NCI-H1694 (cell line): ENCODE measurements around the gene NRCAM.
"Not testable (repeated sequence)": the region's sequence is repeated elsewhere in the genome, so short reads cannot be mapped to it uniquely, and the experiment has no call there.

Source experiments
- DNase-seq: peaks from one replicate; lab custom pipeline; 2025; lab: John Stamatoyannopoulos, UW

NRCAM gene

DNA sequence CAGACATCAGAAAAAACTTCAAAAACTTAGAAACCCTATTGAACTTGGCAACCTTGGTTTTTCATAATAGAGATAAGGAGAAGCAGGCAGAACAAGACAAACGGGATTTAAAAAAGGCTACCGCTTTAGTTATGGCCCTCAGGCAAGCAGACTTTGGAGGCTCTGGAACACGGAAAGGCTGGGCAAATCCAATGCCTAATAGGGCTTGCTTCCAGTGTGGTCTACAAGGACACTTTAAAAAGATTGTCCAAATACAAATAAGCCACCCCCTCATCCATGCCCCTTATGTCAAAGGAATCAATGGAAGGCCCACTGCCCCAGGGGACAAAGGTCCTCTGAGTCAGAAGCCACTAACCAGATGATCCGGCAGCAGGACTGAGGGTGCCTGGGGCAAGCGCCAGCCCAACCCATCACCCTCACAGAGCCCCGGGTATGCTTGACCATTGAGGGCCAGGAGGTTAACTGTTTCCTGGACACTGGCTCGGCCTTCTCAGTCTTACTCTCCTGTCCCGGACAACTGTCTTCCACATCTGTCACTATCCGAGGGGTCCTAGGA lies 115.3 kb downstream of the NRCAM start:
- DNase-seq = no peak

- DNase-seq = not testable (repeated sequence)
These were observed 115.8 kb downstream of the NRCAM start for GRCh38 chr7:108340406-108340805.

- DNase-seq = no peak
These were observed 120.8 kb downstream of the NRCAM start for GRCh38 chr7:108335269-108335918.

DNA sequence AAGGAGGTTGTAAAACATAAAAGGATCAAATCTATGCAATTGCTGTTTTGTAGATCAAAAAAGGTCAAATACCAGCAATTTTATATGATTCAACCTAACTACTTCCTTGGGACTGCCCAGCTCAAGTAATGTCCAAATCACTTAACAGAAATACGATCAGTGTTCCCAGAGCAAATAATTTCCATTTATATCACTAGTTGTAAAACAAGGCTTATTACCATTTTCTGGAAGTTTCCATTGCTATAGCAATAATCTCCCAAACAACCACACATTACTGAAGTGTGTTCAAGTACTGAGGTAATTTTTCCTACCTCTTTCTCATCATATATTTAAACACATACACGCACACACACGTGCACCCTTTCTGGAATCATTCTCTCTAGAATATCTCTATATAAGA lies 123.3 kb downstream of the NRCAM start:
- DNase-seq = no peak

DNA sequence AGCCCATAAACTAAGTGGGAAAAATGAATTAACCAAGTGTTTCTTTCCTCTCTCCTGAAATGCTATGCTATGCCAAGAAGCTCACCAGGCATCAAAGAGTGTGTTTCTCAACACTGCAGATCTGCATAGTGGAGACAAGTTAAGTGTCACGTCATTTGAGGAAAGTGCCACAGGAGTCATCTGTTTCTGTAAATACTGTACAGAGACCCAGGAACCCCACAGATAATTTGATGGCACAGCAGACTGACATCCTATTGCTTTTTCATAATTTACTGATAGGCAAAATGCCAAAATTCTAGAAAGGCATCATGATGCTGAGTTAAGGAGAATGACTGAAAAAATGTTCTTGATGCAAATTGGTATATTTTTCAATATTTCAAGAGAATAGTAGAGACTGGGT lies 124.3 kb downstream of the NRCAM start:
- no peak for DNase-seq

DNA sequence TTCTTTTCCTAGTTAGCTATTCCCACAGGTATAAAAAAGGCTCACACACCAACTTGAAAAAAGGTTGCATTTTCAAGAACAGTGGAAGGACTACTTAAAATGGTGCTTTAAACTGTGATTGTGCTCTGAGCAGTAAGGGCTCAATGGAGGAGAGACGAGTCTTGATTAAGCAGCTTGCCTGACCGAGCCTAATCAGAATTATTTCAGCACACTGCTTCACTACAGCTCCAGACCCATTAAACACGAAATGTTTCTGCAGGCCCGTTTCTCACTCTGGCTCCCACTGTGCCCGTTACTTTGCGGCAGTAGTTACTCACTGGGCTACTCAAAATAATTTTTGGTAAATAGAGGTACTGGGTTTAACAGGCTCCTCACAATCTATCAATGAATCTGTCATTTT lies 126.0 kb downstream of the NRCAM start:
- DNase-seq = no peak

GRCh38 chr7:108329514-108329913 lies 126.7 kb downstream of the NRCAM start:
- DNase-seq = no peak

DNA sequence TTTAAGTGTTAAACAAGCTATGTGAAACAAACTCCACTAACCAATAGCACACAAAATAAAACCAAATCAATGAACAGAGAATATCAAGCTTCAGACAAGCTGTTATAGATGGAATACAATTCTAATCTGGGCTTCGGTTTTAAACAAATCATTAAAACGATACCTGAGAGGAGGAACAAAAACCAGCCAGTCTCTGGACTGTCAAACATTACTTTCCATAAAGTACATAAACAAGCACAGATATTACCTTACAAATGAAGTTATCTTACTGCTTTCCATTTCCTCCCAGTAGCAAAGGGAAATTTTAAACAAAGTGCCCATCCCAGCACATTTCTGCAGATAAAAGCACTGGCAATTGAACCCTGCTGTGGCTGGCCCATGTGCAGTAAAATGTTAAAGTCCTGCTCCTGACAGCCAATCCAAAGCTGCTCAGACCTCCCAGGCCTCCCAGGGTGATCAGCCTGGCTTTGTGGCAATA lies 128.0 kb downstream of the NRCAM start:
- DNase-seq = no peak

DNA sequence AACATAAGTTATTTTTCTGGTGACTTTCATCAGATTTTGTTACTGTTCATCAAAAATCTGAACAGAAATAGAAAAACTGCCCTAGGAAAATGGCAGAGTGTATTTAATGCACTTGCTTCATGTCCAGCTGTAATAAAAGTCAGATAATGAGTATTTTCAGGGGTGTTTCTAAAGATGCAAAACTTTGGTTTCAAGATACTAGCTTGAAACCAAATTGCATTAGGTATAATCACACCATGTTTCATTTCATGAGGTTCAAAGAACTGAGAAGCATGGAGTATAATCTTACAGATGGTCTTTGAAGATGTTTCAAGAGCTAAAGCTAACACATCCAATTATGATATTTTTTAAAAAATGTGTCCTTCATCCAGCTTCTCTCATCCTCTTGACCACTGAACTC lies 128.9 kb downstream of the NRCAM start:
- no peak for DNase-seq

GRCh38 chr7:108326938-108327337 lies 129.3 kb downstream of the NRCAM start:
- DNase-seq = no peak

DNA sequence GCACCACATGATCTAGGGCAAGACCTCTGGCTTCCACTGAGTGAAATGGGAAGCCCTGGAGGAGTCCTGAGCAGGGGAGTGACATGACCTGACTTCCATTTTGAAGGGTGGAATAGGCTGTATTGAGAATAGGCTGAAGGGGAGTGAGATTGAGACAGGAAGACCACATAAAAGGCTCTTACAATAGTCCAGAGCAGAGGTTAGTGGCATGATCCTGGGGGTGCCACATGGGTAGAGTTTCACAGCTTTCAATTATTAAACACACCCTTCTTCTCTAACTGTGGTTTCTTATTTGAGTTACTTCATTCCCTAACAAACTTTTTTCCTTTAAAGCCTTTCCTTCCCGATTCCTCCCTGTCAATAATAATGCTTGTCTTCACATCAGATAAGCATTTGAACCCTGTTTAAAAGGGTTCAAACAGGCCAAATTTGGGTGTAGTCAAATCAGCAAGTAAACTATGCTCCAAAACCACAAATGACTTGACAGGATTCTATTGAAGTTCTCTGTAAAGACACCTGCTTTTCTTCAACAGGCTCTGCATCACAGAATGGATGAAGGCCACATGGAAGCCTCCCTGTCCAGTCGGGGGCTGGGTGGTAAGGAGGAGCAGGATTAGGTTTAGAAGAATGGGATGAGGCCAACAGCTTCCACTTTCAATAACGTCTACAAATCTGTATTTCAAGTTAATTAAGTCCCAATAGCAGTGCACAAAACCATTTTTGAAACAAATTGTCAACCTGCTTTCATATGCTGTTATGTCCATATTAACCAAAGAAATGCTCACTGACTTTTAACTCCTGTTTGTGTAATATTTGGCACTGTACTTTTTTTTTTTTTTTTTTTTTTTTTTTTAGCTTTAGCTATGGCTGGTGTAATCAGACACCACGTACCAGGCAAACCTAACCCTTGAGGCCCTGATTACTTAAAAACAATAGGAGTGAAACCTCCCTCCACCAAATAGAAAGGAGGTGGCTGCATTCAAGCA lies 131.9 kb downstream of the NRCAM start:
- no peak for DNase-seq

GRCh38 chr7:108322925-108323832 lies 133.1 kb downstream of the NRCAM start:
- DNase-seq = no peak

- no peak for DNase-seq
These were observed 134.2 kb downstream of the NRCAM start for GRCh38 chr7:108322046-108322445.

DNA sequence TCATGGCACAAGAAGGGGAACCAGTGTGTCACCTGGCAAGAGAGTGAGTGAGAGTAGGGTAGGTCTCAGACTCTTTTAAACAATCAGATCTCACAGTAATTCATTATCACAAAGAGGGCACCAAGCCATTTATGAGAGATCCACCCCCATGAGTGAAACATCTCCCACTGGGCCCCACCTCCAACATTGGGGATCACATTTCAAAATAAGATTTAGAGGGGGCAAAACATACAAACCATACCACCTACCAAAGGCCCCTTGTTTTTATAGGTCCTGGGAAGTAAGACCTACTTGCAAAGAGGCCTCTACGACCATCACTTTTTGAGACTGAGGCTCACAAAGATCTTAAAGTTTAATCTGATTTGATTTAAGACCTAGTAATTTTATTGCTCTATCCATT lies 134.9 kb downstream of the NRCAM start:
- no peak for DNase-seq

DNA sequence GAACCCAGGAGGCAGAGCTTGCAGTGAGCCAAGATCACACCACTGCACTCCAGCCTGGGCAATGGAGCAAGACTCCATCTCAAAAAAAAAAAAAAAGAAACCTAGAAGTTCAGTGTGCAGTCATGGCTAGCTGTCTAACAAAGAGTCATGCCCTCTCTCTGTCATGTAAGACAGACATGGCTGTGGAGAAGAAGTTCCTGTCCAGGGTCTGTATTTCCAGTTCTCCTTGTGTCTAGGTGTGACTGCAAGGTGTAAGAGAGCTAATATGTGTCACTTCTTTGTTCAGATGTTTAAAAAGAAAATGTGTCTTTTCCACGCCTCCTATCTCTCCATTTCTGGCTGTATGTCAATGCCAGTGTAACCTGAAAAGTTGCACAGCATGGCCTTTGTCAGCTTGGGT lies 139.5 kb downstream of the NRCAM start:
- no peak for DNase-seq

GRCh38 chr7:108314551-108314950 lies 141.7 kb downstream of the NRCAM start:
- no peak for DNase-seq

DNA sequence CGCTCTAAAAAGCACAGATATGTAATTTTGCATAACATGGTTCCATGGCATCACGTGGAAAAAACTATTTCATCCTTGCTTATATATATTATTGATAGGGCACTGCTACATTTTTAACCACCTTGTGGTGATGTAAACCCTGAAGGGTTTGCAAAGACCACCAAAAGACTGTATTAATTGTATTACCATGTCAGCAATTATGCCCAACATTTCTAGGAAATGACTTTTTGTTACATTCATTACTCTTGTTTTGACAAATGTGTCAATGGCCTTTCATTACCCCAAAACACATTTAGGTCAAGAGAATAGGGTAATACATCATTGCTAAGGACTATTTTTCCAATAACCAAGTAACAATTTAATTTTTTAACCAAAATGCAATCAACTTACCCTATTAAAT lies 142.2 kb downstream of the NRCAM start:
- no peak for DNase-seq

DNA sequence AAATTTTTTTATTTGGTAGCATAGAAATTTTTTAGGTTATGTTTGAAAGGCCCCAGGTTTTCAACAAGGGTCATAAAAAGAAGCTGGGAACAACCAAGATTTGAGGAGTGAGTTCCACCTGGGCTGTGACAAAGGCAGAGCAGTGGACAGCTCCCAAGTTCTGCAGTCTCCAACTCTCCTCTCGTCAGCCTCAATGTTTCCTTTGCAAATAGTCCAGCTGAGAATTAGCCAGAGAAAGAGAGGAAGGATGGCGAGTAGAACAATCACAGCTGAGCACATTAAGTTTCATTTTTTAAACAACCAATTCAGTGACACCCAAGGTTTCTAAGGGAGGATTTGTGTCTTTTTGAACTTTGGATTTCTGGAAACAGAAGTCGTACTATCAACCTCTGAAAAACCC lies 143.2 kb downstream of the NRCAM start:
- no peak for DNase-seq

DNA sequence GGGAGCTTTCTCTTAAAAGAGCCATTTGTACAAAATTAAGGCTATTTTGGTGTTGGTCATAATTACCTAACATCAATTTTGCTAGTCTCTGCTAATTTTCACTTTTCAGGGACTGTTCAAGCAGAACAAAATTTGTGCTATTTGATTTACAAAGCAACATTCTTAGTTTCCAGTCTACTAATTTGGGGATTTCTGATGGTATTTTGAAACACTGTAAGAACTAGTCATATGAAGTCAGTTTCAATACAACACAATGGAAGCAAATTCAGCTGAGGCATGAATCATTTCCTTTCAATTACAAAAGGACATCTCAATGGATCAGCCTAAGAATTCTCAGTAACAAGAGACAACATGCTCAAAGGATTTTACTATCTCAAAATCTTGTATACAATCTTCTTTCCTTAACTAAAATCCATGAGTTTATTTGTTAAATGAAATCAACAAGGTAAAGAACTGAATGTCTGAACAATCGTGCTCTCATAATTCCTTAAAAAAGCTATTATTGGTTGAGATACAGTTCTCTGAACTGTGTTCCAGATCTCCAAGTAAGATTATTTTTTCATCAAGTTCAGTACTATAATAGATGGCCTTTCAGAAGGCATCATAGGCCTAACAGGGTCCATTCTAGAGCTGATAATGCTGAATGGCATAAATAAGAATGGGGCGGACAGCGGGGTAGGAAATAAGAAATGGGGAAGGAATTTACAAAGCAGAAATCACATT lies 144.6 kb downstream of the NRCAM start:
- DNase-seq = no peak

DNA sequence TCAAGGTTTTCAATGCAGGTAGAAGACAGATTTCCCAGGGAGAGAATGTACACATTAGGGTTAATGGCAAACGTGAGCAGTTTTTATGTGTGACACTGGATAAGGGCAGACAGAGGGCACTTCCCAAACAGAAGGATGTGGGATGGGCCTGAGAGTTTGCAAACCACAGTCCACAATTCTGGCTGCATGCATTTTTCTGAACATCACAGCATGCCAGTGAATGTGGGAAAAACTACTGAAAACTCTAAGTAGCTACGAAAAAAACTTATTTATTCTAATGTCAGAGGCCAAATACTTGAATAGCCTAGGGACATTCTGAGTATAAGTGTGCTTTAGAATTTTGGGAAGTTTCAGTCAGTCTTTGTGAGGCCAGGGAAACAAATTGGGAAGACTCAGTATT lies 145.9 kb downstream of the NRCAM start:
- DNase-seq = no peak

GRCh38 chr7:108308903-108309302 lies 147.3 kb downstream of the NRCAM start:
- DNase-seq = no peak
